Mucosa of rectum (tissue), 2 donors: ENCODE measurements around the gene F3.

Source experiments
- H3K27ac ChIP-seq, 2 donors: one replicate each; pipeline ENCODE4 v1.7.0; 2013; ENCODE audit warnings: inconsistent platforms in 2 of 2, low read depth in 2 of 2, low read length in 2 of 2
- H3K27me3 ChIP-seq, 2 donors: one replicate each; pipeline ENCODE4 v1.7.0; 2013; ENCODE audit warnings: low read length in 2 of 2; ENCODE audit not compliant: control insufficient read depth in 2 of 2, insufficient read depth in 2 of 2
- H3K36me3 ChIP-seq, 2 donors: one replicate each; pipeline ENCODE4 v1.7.0; 2013; ENCODE audit warnings: low read length in 2 of 2; ENCODE audit not compliant: control insufficient read depth in 2 of 2, insufficient read depth in 2 of 2
- H3K4me1 ChIP-seq, 2 donors: one replicate each; pipeline ENCODE4 v1.7.0; 2013; ENCODE audit warnings: low read length in 2 of 2, mild to moderate bottlenecking in 1 of 2; ENCODE audit not compliant: control insufficient read depth in 2 of 2, insufficient read depth in 2 of 2
- H3K4me3 ChIP-seq, 2 donors: one replicate each; pipeline ENCODE4 v1.7.0; 2013; ENCODE audit warnings: low read length in 2 of 2
- H3K9ac ChIP-seq, 2 donors: one replicate each; pipeline ENCODE4 v1.7.0; 2013; ENCODE audit warnings: low read length in 2 of 2, low read depth in 1 of 2, mild to moderate bottlenecking in 1 of 2
- H3K9me3 ChIP-seq, 2 donors: one replicate each; pipeline ENCODE4 v1.7.0; 2013; ENCODE audit warnings: low read length in 2 of 2; ENCODE audit not compliant: control insufficient read depth in 2 of 2
- donor health status: healthy.
- donor health status: Normal muscosa, but diverticular disease.

Gene F3

GRCh38 chr1:94479682-94480081, 61.9 kb downstream of the F3 start:
- H3K27me3 ChIP-seq = no peaks in the 10 kb centered on the region
- no peak overlapping the region for H3K27ac ChIP-seq
- no peaks in the 10 kb centered on the region for H3K9me3 ChIP-seq
- H3K9ac ChIP-seq = no peak overlapping the region
- no peaks in the 10 kb centered on the region for H3K4me1 ChIP-seq
- no peak overlapping the region for H3K4me3 ChIP-seq
- peaks cover 17 to 28% of the 10 kb centered on the region in 2 donors for H3K36me3 ChIP-seq
